ENCODE results near the gene FIBP. TPM values are rescaled to one million over a fixed set of nuclear protein-coding genes. Genes with fewer than 3 reads are reported as not detected.
A peak's percentile ranks its signal among the peaks of the same experiment; 100 is the strongest.

Gene FIBP
- total and polyA plus RNA-seq, 7 donors, result 27.7 to 73.9 (median 37.4) TPM

DNA sequence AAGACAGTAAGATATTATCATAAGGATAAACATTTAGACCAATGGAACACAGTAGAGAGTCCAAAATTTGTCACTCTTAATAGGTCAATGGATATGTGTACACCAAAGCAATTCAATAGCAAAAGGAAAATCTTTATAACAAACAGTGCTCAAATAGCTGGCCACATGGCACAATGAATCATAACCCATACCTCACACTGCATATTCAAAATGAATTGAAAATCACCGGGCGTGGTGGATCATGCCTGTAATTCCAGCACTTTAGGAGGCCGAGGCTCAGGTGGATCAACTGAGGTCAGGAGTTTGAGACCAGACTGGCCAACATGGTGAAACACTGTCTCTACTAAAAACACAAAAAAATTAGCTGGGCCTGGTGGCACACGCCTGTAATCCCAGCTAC, 46.1 kb downstream of the FIBP start:
- TF ChIP-seq CTCF (IDR thresholded peaks at IDR 0.05), result no peak
- no peak overlapping the region for H3K27ac ChIP-seq
- H3K27me3 ChIP-seq (ENCODE audit: insufficient read depth in 3 of 3, low read length in 2 of 3), result no peaks in the 10 kb centered on the region
- 92 to 96% (median 94%) methylated on average over 4 of the region's 4 CpGs for WGBS, 3 donors
- H3K4me3 ChIP-seq, result no peak overlapping the region
- no peaks in the 10 kb centered on the region for H3K36me3 ChIP-seq (ENCODE audit: insufficient read depth in 1 of 2, low read depth in 1 of 2)
- H3K4me1 ChIP-seq, result no peaks in the 10 kb centered on the region
- intact Hi-C loops (cut with DNase I), result no loop called here
- DNase-seq, result no peak
- H3K9me3 ChIP-seq, result no peaks in the 10 kb centered on the region
- no peak for ATAC-seq

DNA sequence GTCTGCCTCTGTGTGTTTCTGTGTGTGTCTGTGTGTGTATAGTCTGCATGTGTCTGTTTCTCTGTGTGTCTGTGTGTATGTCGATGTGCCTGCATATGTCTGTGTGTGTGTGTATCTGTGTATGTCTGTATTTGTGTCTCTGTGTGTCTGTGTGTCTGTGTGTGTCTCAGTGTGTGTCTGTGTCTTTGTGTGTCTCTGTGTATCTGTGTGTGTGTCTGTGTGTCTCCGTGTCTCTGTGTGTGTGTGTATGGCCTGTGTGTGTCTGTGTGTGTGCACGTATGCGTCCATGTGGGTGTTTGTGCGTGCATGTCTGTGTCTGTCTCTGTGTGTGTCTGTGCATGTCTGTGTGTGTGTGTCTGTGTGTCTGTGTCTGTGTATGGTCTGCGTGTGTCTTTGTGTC, 54.1 kb downstream of the FIBP start:
- WGBS, 3 donors, result 21 to 60% (median 22%) methylated on average over 6 of the region's 6 CpGs
- no peak for DNase-seq
- intact Hi-C loops (cut with DNase I), result no loop called here
- Histone ChIP-seq H3K4me1 (peaks cover 5% of the 10 kb centered on the region), H3K27ac (no peak overlapping the region), H3K36me3 (ENCODE audit: insufficient read depth in 1 of 2, low read depth in 1 of 2) (no peaks in the 10 kb centered on the region), H3K9me3 (no peaks in the 10 kb centered on the region), H3K27me3 (ENCODE audit: insufficient read depth in 3 of 3, low read length in 2 of 3) (peaks cover 0 to 3% (median 0%) of the 10 kb centered on the region in 3 donors), H3K4me3 (peak overlapping the region; percentile 73)
- no peak for TF ChIP-seq CTCF (IDR thresholded peaks at IDR 0.05)
- no peak for ATAC-seq

Other genes with a start within 250 kb of the FIBP start
- 10 to 100 TPM; 48.7 to 72.6 (median 65.2) TPM for gene RELA, start 225.6 kb downstream of the FIBP start, total RNA-seq
- 10 to 100 TPM; 42.1 to 64.9 (median 64.0) TPM for gene RELA, start 225.6 kb downstream of the FIBP start, polyA plus RNA-seq
- 10 to 100 TPM; 34.5 to 56.4 (median 41.8) TPM for gene KAT5, start 176.2 kb downstream of the FIBP start, total RNA-seq
- gene KAT5, start 176.2 kb downstream of the FIBP start, polyA plus RNA-seq, result 10 to 100 TPM; 36.4 to 67.2 (median 51.2) TPM
- 10 to 100 TPM; 17.5 to 38.4 (median 28.1) TPM for gene RNASEH2C, start 167.7 kb downstream of the FIBP start, total RNA-seq
- 10 to 100 TPM; 39.3 to 62.3 (median 47.1) TPM for gene RNASEH2C, start 167.7 kb downstream of the FIBP start, polyA plus RNA-seq
- 10 to 100 TPM in 2 of 4 donors, 1 to 10 TPM in 2; 8.8 to 16.3 (median 12.7) TPM for gene AP5B1, start 107.5 kb downstream of the FIBP start, total RNA-seq
- 10 to 100 TPM in 1 of 3 donors, 1 to 10 TPM in 2; 6.1 to 20.5 (median 6.4) TPM for gene AP5B1, start 107.5 kb downstream of the FIBP start, polyA plus RNA-seq
- gene OVOL1, start 101.4 kb downstream of the FIBP start, total RNA-seq, result not detected
- under 1 TPM in 1 of 3 donors, not detected in 2; 0.01 TPM for gene OVOL1, start 101.4 kb downstream of the FIBP start, polyA plus RNA-seq
- gene SNX32, start 54.5 kb downstream of the FIBP start, total RNA-seq, result not detected
- gene SNX32, start 54.5 kb downstream of the FIBP start, polyA plus RNA-seq, result under 1 TPM in 2 of 3 donors, not detected in 1; 0.05 to 0.20 TPM
- 100 to 1,000 TPM; 175 to 388 (median 238) TPM for gene CFL1, start 30.3 kb downstream of the FIBP start, total RNA-seq
- 100 to 1,000 TPM; 190 to 843 (median 225) TPM for gene CFL1, start 30.3 kb downstream of the FIBP start, polyA plus RNA-seq
- gene MUS81, start 28.0 kb downstream of the FIBP start, total RNA-seq, result 10 to 100 TPM; 28.0 to 35.6 (median 31.4) TPM
- gene MUS81, start 28.0 kb downstream of the FIBP start, polyA plus RNA-seq, result 10 to 100 TPM; 32.5 to 55.3 (median 44.4) TPM
- 10 to 100 TPM; 20.8 to 46.6 (median 31.3) TPM for gene EFEMP2, start 15.7 kb downstream of the FIBP start, total RNA-seq
- gene EFEMP2, start 15.7 kb downstream of the FIBP start, polyA plus RNA-seq, result 10 to 100 TPM; 14.8 to 20.8 (median 18.5) TPM
- gene CTSW, start 8.6 kb downstream of the FIBP start, total RNA-seq, result under 1 TPM; 0.22 to 0.64 (median 0.37) TPM
- under 1 TPM; 0.08 to 0.91 (median 0.22) TPM for gene CTSW, start 8.6 kb downstream of the FIBP start, polyA plus RNA-seq
- gene CCDC85B, start 2.2 kb upstream of the FIBP start, total RNA-seq, result 10 to 100 TPM; 16.7 to 39.6 (median 27.8) TPM
- 10 to 100 TPM; 24.7 to 35.9 (median 26.5) TPM for gene CCDC85B, start 2.2 kb upstream of the FIBP start, polyA plus RNA-seq
- gene FOSL1, start 11.9 kb upstream of the FIBP start, total RNA-seq, result 10 to 100 TPM in 3 of 4 donors, under 1 TPM in 1; 0.75 to 12.6 (median 11.5) TPM
- gene FOSL1, start 11.9 kb upstream of the FIBP start, polyA plus RNA-seq, result 100 to 1,000 TPM in 1 of 3 donors, 1 to 10 TPM in 2; 5.7 to 257 (median 7.8) TPM
- 10 to 100 TPM; 52.8 to 71.9 (median 59.9) TPM for gene C11orf68, start 30.6 kb upstream of the FIBP start, total RNA-seq
- 10 to 100 TPM; 60.3 to 98.7 (median 75.0) TPM for gene C11orf68, start 30.6 kb upstream of the FIBP start, polyA plus RNA-seq
- 100 to 1,000 TPM in 1 of 4 donors, 10 to 100 TPM in 3; 74.5 to 138 (median 91.3) TPM for gene DRAP1, start 31.0 kb upstream of the FIBP start, total RNA-seq
- gene DRAP1, start 31.0 kb upstream of the FIBP start, polyA plus RNA-seq, result 100 to 1,000 TPM; 121 to 217 (median 134) TPM
- not detected for gene TSGA10IP, start 57.0 kb upstream of the FIBP start, total RNA-seq
- gene TSGA10IP, start 57.0 kb upstream of the FIBP start, polyA plus RNA-seq, result not detected
- 10 to 100 TPM; 36.3 to 55.4 (median 49.3) TPM for gene SART1, start 73.3 kb upstream of the FIBP start, total RNA-seq
- gene SART1, start 73.3 kb upstream of the FIBP start, polyA plus RNA-seq, result 10 to 100 TPM; 40.3 to 58.7 (median 44.7) TPM
- 10 to 100 TPM; 24.8 to 44.5 (median 31.6) TPM for gene EIF1AD, start 113.7 kb upstream of the FIBP start, total RNA-seq
- 10 to 100 TPM; 29.4 to 63.1 (median 54.2) TPM for gene EIF1AD, start 113.7 kb upstream of the FIBP start, polyA plus RNA-seq
- gene BANF1, start 114.0 kb upstream of the FIBP start, total RNA-seq, result 100 to 1,000 TPM; 298 to 384 (median 336) TPM
- 100 to 1,000 TPM; 251 to 355 (median 314) TPM for gene BANF1, start 114.0 kb upstream of the FIBP start, polyA plus RNA-seq
- under 1 TPM in 3 of 4 donors, not detected in 1; 0.40 to 0.93 (median 0.47) TPM for gene CST6, start 123.5 kb upstream of the FIBP start, total RNA-seq
- 10 to 100 TPM in 1 of 3 donors, under 1 TPM in 1, not detected in 1; 0.13 to 18.7 TPM for gene CST6, start 123.5 kb upstream of the FIBP start, polyA plus RNA-seq
- gene CATSPER1, start 138.0 kb upstream of the FIBP start, total RNA-seq, result not detected
- under 1 TPM in 2 of 3 donors, not detected in 1; 0.01 to 0.55 TPM for gene CATSPER1, start 138.0 kb upstream of the FIBP start, polyA plus RNA-seq
- gene GAL3ST3, start 160.7 kb upstream of the FIBP start, total RNA-seq, result under 1 TPM in 1 of 4 donors, not detected in 3; 0.36 TPM
- gene GAL3ST3, start 160.7 kb upstream of the FIBP start, polyA plus RNA-seq, result under 1 TPM in 1 of 3 donors, not detected in 2; 0.03 TPM
- gene SF3B2, start 163.9 kb upstream of the FIBP start, total RNA-seq, result 100 to 1,000 TPM in 1 of 4 donors, 10 to 100 TPM in 3; 62.8 to 114 (median 86.4) TPM
- 100 to 1,000 TPM in 2 of 3 donors, 10 to 100 TPM in 1; 66.2 to 135 (median 114) TPM for gene SF3B2, start 163.9 kb upstream of the FIBP start, polyA plus RNA-seq
- gene PACS1, start 181.8 kb upstream of the FIBP start, total RNA-seq, result 10 to 100 TPM; 16.3 to 27.8 (median 24.9) TPM
- gene PACS1, start 181.8 kb upstream of the FIBP start, polyA plus RNA-seq, result 10 to 100 TPM in 1 of 3 donors, 1 to 10 TPM in 2; 7.4 to 16.0 (median 9.0) TPM

Data from psoas muscle (tissue), 8 donors.